IMR-90 (cell line): ENCODE data around the gene RTKN. TPM values are rescaled to one million over a fixed set of nuclear protein-coding genes. Genes with fewer than 3 reads are reported as not detected.

Experiments
- polyA plus RNA-seq, 3 experiments: library from polyadenylated mRNA; depleted of rRNA; stranded (reverse); fragments of >200 nt; gene quantifications; 2 replicates each; pipeline ENCODE4 v1.2.3, GENCODE V29; 2012; ENCODE audit warnings: low replicate concordance in 1 of 3
- total RNA-seq: library from RNA; depleted of rRNA; stranded (reverse); fragments of >200 nt; gene quantifications from 2 replicates; pipeline ENCODE4 v1.2.3, GENCODE V29; 2012
- TF ChIP-seq, protein P1 (sequence below): conservative IDR thresholded peaks from 2 replicates; pipeline ENCODE4 v1.5.1; 2012; ENCODE audit warnings: mild to moderate bottlenecking, low read depth, low read length, improper control_type of control experiment

RTKN gene
- total and polyA plus RNA-seq, 2 of the 4 experiments (the other 2 are of a cell fraction): 11.1 to 19.7 TPM

- TF ChIP-seq, protein P1, sequence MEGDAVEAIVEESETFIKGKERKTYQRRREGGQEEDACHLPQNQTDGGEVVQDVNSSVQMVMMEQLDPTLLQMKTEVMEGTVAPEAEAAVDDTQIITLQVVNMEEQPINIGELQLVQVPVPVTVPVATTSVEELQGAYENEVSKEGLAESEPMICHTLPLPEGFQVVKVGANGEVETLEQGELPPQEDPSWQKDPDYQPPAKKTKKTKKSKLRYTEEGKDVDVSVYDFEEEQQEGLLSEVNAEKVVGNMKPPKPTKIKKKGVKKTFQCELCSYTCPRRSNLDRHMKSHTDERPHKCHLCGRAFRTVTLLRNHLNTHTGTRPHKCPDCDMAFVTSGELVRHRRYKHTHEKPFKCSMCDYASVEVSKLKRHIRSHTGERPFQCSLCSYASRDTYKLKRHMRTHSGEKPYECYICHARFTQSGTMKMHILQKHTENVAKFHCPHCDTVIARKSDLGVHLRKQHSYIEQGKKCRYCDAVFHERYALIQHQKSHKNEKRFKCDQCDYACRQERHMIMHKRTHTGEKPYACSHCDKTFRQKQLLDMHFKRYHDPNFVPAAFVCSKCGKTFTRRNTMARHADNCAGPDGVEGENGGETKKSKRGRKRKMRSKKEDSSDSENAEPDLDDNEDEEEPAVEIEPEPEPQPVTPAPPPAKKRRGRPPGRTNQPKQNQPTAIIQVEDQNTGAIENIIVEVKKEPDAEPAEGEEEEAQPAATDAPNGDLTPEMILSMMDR: peak; percentile 90
Measured at GRCh38 chr2:74482801-74483674, 41.3 kb upstream of the RTKN start, which contains the start of the genes CCDC142 and TTC31 (continued).
